Activated gamma-delta T cell treated with Interleukin-2 at 50 U/mL for 16 hours (primary cell): ENCODE measurements around the gene PXMP4.
A peak's percentile ranks its signal among the peaks of the same experiment; 100 is the strongest.

ENCODE experiments used
- DNase-seq: peaks from one replicate; pipeline ENCODE4 v3.0.0-alpha.2; 2020

Gene PXMP4

DNA sequence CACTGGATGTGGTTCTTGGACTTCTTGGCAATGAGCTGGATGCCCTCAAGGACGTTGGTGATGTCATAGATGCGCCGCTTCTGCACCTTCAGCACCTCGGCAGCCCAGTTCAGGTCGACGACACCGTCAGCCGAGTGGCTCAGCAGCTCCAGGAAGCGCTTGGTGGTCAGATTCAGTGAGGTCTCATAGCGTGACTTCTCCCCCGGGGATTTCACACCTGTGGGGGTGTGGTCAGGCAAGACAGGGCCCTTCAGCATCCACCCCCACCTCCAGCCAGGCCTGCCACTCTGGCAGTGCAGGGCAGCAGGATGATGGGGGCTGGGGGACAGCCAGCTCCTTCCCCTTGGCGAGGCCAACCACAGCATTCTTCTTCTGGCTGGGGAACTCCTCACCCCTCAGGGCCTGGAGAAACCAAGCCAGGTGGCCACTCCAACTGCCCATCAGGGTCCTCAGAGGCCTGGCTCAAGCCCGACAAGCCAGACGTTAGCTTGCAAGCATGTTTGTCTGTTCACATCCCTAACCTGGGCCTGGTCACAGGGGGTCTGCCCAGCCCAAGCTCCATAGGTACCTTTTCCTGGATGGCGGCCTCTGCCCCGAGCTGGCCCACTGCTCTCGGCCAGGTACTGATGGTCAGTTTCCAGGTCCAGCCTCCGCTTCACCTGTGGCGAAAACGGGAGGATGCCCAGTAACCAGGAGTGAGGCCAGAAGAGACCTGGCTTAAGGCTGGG, 40.2 kb downstream of the PXMP4 start:
- DNase-seq = peak; percentile 66

DNA sequence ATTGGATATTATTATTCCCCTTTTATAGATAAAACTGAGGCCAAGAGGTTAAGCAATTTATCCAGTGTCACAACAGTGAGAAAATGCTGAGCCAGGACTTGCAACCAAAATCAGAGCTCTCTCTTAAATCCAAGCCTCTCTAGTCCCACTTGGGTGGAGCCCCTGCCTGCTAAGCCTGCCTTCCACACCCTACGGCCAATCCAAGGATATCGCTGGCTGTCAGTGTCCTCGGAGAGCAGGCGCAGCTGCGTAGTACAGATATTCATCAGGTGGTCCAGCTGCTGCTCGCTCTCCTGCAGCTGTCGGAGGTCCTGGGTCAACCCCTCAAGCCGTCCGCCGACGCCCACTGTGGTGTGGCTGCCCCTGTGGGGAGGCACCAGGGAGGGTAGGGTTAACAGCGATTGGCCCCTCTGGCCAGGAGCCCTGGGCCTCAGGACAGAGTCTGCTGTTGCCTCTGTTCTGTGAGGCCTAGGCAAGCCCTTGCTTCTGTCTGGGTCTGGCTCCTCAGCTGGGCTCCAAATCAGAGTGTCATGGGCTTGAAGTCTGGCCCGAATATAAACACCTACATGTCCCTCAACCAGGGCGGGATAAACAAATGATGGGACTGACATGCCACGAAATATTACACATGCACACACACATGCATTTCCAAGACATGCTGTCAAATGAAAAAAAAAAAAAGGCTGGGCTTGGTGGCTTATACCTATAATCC, 42.0 kb downstream of the PXMP4 start:
- DNase-seq = no peak

DNA sequence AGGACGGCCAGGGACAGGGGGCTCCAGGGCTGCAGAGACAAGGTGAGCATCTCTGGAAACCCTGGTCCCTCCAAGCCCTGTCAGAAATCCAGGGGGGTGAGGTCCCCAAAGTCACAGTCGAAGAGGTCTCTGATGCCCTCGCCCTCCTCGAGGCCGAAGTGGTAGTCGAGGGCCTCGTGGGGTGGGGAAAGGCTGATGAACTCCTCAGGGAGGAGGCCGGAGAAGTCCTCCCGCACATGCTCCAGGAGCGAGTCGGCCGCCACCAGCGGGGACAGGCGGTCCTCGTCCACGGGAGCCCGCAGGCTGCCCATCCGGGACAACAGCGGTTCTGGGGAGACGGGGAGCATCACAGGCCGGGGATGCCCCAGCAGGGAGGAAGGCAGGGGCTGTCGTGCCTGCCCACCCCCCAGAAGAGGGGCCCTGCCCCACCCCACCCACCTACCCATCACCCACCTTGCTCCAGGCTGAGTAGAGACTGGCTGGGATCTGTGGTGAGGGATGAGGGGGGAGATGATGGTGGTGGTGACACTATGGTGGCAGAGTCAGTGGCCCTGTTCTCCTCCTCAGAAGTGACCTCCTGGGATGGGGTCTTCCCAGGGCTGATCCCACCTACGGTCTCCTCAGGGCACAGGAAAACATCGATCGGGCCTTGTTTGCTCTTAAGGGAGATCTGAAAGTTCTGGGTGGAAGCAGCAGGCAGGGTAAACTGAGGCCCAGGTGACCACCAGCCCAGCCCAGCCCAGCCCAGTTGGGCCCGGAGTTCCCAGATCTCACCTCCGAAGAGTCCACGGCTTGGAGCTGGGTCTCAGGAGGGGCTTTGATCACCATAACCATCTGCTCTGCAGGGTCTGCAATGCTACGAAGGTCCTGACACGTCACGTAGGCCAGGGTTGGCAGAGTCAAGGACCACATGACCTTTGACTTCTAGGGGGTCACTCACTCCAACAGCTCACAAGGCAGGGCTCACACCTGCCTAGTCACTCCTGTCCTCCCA, 43.2 kb downstream of the PXMP4 start:
- no peak for DNase-seq

DNA sequence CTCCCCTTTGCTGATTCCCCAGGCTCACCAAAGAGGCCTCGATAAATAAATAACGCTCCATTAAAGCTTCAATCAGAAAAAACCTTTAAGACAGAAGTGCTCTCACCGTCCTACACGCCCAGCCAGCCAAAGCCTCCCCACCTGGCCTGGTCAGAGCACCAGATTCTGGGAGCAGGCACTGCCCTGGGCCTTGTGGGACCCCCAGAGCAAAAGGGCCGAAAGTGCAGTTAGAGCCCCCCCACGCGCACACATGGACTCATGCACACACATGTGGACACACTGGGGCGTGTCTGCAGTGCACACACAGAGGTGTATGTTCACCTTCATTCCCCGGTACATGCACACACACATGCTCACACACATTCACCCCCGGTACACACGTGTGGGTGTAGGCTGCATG, 44.0 kb downstream of the PXMP4 start:
- no peak for DNase-seq

DNA sequence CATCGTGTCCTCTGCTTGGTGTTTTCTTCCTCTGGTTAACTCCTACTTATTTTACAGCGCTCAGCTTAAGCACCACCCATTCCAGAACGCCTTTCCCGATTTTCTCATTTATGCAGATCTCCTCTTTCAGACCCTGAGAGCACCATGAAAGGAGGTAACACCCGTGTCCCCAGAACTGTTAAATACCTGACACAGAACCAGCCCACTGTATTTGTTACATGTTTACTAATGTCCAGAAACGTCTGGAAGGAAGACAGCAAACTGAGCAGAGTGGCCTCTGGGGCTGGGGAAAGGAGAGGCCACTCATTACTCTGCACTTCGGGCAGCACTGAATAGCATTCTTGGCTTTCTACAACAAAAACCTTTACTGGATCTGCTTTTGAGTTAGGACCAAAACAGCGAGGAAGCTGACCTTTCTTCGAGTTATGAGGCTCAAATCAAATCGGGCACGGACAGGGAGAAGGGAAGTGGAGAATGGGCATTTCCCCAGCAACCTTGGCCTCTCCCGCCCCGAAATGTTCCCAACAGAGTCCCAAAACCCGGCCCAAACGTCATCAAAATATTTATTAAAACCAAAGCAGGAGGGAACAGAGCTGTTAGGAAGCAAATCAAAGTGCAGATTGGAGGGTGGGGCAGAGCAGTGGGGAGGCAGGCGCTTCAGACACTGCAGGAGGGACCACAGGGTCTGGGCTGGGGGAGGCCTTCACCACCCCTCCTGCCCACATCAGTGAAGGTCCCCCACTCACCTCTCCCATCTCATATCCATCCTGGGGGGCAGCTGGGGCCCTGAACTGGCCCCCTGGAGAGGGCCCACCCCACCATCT, 44.8 kb downstream of the PXMP4 start:
- no peak for DNase-seq

DNA sequence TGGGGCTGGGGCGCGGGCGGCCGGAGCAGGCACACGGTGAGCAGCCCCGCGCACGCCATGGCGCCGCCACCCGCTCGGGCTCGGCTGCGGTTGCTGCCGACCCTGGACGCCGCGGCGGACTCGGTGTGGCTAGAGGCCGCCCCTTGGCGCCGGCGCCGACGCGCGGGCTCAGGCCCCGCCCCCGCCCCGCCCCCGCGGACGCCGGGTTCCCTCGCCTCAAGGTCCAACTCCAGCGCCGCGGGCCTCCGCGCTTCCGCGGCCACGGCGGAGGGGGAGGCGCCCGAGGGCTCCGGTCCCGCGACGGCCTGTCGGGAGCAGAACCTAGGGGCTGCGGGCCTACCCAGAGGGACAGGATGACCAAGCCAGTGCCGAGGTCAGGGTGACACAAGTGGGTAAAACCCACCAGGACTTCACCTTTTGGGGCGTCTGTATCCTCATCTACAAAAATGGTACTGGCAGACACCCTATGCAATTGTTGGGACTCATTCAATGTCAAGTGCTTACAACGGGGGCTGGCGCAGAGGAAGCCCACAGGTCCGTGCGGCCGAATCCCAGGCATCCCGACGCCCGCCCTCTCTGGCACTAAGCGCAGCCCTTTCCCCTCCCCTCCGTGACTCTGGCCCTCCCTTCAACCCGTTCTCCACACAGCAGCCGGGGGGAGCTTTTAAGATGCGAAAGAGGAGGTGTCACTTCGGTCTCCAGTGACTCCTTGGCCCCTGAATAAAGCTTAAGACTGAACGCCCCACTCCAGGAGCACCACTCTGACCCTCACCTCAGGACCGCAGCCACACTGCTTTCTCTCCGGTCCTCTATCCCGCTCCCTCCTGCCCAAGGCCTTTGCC, 45.6 kb downstream of the PXMP4 start, which contains the start of gene NECAB3:
Gene NECAB3, minus strand, starts transcription at position 135 of the 842 bp plus-strand sequence. Its CDS starts 76 bp downstream, at position 59.
- peak; percentile 51 for DNase-seq

DNA sequence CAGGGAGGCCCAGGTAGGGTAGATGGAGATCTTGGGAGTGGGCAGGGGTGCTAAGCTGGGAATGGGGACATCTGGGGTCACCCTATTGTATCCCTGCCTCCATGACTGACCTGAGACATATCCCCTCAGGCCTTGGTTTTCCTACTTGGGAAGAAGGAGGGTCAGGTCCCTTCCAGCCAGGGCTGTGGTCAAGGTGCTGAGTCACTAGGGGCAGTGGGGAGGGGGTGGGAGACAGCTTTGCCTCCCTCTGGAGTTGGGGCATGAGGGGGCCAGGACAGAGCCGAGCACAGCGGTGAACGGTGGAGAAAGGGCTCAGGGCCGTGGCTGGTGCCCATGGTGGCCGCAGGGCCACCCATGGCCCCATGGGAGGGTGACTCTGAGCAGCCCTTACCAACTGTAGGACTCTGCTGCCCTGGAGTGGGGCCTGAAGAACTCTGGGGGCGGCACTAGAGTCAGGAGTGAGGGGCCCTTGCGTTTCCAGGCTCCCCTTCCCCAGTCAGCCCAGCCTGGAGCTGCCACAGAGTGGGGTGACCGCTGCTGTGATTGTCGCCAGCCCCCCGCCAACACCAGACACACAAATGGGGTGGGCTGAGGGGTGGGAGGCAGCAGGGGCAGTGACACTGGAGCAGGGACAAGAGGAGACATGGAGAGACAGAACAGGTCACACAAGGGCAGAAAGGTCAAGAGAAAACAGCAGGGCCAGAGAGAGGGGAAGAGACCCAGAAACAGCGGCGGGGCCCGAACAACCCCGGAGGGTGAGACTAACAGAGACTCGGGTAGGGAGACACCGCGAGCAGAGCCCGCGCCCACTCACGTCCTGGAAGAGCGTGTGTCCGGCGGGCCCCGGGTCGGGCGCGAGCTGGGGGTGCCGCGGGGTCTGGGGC, 46.5 kb downstream of the PXMP4 start:
- DNase-seq = no peak

DNA sequence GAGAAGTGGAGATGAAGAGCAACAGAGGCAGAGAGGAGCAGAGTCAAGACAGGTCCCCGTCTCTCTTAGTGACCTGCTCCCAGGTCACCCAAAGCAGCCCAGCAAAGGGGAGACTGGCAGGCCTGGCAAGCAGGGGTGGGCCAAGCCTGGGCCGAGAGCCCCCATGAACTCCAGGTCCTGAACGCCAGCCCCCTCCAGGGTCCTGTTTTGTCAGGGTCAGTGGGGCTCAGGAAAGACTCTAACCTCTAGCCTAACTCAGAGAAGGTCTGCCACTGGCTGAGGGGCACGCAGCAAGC, 47.0 kb downstream of the PXMP4 start:
- DNase-seq = no peak

DNA sequence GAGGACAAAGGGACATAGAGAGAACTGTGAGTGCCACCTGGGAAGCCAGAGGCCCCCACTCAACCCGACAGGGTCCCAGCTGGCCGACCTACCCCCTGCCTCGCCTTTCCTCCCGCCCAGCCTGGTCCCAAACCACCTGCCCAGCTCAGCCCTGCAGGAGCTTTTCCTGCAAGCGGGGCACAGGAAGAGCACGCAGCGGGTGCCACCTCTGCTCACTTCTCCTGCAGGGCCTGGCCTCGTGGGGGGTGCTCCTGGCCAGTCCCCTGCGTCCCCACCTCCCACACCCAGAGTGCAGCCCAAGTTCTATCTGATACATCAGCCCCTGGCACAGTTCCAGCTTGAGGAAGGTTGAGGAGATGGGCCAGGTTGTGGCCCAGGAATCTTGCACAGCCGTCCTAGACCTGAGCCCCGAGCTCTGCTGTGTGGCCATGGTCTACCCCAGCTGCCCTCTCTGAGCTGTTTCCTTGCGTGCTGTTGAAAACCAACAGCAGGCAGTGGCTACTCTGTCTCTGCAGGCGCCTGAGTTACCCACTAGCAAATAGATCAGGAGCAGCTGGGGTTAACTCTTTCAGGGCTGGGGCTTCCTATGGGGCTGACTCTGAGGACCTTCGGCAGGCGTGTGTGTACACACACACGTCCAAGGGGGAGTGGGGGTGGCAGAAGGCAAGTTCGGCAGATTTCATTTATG, 47.5 kb downstream of the PXMP4 start:
- DNase-seq = no peak

DNA sequence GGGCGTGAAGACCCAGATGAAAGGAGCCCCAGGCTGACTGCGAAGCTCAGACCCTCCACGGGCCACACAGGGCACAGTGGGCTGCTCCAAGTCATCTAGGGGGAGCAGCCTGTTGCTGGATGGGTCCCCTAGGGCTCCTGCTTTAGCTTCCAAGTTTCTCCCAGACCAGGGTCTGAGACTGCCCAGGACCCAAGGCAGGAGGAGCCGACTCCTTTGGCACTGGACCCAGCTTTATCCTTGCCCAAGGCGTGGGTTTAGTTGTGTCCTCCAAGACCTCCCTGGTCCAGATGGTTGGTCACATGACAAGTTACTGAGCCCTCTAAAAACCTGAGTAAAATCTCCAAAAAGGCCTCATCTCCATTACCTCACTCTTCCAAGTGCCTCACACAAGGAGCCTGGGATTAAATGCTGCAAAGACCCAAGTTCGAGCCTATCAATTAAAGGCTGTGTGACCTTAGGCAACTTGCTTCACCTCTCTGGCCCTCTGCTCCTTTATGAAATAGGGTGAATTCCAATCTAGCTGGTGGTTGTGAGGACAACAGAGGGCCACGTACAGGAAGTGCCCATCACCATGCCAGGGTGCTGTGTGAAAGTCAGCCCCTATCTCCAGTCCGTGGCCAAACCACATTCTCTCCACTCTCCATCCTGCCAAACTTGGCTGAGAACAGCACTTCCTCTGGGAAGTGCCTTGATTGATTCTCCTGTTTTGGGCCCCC, 48.4 kb downstream of the PXMP4 start:
- no peak for DNase-seq

DNA sequence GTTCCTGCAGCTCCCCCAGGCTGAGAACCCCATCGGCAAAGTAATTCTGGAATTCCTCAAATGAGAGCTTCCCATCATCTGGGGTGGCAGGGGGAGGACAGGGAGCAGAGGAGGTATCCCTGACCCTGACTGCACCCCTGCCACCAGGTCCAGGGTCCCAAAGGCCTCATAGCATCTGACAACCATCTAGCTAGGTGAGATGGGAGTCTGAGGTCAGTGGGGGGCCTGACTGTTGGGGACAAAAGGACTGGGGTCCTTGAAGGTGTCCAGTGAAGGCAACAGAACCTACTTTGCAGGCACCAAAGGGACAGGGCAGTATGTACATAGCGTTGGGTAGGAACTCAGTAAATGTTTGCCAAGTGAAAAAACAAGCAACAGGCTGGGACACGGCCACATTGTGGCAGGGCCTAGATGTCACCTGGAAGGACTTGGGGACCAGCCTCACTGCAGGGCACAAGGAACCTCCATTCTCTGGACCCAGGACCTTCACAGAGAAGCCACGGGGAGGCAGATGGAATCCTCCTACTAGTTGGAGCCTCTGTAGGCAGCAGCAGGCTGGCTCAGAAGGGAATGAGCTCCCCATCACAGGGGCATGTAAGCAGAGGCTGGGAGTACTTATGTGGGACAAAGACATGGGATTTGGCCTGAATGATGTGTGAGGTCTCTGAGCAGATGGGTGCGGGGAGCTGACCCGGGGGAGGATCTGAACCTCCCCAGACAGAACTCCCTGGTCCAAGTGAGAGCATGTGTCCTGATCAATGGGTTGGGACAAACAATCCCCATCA, 49.2 kb downstream of the PXMP4 start:
- DNase-seq = no peak

DNA sequence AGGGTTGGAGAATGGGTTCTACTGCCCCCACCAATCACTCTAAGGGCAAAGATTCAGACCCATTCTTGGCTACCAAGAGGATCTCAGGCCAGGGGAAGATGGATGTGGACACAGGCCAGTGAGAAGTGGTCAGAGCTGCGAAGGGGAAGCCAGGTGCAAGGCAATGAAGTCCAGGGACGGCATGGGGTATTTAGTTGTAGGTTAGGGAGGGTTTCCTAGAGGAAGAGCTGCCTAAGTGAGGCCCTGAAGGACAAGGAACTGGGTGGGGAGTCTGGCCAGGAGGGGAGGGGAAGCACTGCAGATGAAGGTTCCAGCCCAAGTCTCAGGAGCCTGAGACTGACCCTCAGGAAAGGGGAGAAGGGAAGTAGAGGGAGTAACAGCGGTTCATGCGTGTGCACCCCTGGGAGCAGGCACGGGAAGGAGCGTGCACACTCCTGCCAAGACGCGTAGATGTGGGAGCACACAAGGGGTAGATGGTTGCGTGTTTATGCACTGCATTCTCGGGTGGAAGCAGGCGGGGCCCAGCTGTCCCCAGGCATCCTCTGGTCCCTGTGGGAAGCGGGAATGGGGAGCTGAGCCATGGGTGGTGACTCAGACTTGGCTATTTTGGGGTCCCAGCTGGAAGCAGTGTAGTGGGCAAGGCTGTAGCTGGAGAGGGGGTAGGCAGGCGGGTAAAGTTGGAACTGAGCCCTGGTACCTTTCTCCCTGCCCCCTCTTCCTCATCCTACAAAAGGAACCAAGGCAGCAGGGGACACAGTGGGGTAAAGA, 50.1 kb downstream of the PXMP4 start:
- no peak for DNase-seq

DNA sequence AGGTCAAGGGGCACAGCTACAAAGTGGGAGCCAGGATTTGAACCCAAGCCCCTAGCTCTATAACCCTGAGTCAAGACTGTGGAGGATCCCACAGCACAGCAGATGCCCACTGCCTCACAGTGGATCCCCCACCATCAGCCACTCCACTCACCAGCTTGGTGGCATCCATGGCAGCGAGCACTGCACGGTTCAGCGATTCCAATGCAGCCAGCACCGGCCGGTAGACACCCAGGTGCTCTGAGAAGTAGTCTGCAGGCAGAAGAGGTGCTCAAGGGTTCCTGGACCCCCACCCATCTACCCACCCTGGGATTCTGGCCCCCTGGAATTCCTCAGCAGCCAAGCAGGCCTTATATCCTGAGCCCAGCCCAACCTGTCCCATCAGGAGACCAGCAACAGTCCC, 50.9 kb downstream of the PXMP4 start:
- DNase-seq = no peak

DNA sequence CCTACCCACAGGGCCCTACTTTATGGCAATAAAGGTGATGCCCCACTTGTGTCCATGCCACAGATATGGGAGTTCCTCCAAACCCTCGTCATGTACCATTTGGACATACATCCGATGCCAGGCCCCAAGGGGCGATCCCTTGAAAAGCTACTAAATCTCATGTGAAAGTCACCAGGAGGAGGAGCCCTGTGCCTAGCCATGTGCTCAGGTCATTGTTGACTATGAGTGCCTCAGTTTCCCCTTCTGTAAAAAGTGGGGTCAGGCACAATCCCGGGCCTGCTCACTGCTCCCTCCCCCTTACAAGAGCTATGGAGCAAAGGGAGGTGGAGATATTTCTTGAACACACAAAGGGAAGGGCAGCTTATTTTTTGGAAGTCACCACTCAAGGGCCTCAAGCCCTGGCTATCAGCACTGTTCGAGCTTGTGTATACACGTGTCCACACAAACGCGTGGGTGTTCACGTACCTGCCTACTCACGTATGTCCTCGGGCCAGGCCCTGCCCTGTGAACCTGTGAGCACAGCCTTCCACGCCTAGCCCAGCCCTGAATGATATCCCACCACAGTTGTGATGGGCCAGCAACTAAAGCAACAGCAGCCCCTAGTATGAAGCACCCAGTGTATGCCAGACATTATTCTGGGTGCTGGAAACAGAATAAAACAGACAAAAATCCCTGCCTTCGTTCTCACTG, 51.5 kb downstream of the PXMP4 start:
- no peak for DNase-seq

DNA sequence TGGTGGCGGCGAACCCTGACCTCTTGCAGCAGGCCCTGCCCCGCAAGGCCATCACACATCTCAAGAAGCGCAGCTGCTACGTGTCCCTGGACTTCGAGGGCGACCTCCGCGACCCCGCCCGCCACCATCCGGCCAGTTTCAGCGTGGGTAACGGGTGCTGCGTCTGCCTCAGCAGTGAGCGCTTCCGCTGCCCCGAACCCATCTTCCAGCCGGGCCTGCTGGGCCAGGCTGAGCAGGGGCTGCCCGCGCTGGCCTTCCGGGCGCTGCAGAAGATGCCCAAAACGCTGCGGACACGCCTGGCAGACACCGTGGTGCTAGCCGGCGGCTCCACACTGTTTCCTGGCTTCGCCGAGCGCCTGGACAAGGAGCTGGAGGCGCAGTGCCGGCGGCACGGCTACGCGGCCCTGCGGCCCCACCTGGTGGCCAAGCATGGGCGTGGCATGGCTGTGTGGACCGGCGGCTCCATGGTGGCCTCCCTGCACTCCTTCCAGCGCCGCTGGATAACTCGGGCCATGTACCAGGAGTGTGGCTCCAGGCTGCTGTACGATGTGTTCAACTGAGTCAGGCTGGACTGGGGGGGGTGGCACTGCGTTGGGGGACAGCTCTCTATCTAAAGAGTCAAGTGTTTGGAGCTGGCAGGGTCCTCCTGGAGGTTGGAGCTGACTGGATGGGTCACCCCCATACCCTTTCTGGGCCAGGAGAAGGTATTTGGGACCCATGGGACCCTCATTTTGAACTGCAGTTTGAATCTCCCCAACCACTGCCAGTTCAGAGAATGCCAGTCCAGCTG, 52.2 kb downstream of the PXMP4 start:
- peak; percentile 73 for DNase-seq

DNA sequence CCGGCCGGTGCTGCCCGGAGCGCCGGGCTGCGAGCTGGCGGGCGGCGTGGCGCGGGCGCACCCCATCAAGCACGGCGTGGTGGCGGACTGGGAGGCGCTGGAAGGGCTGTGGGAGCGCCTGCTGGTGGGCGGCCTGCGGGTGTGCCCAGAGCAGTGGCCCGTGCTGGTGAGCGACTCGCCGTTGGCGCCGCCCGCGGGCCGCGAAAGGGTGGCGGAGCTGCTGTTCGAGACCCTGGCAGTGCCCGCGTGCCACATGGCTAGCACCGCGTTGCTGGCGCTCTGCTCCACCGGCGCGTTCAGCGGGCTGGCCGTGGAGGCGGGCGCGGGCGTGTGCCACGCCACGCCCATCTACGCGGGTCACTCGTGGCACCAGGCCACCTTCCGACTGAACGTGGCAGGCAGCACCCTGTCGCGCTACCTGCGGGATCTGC, 52.9 kb downstream of the PXMP4 start:
- no peak for DNase-seq
